GM21529 (cell line): ENCODE results near the gene SSBP3.

Source experiments
- ATAC-seq: cut with Tn5 transposase; IDR thresholded peaks from one replicate; pipeline ENCODE4 v1.9.1; 2021; ENCODE audit not compliant: unreplicated experiment

SSBP3 gene

DNA sequence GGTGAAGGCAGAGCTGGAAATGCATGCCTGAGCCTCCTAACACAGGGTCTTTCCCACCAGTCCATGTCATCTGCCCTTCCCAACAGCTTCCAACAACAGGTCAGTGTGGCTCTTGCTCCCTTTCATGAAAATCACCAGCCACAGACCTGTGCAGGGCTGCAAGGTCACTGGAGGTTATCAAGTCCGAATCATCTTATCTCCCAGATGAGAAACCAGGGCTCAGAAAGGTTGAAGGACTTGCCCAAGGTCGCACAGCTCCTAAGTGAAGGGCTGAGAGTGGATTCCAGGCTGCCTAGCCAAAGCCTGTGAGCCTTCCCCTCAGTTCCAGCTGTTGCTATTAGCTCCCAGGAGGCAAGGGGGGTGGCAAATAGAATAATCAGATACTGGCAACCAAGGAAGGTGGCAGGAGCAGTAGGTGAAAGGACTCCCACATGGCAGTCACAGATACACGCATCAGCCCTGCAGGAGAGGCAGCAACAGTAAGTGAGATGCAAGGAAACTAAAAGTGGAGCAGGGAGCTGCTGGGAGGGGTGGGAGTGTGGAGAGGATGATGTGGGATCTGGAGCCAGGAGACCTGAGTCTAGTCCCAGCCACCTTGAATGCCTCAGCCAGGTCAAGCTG, 74.2 kb downstream of the SSBP3 start:
- ATAC-seq, result no peak

DNA sequence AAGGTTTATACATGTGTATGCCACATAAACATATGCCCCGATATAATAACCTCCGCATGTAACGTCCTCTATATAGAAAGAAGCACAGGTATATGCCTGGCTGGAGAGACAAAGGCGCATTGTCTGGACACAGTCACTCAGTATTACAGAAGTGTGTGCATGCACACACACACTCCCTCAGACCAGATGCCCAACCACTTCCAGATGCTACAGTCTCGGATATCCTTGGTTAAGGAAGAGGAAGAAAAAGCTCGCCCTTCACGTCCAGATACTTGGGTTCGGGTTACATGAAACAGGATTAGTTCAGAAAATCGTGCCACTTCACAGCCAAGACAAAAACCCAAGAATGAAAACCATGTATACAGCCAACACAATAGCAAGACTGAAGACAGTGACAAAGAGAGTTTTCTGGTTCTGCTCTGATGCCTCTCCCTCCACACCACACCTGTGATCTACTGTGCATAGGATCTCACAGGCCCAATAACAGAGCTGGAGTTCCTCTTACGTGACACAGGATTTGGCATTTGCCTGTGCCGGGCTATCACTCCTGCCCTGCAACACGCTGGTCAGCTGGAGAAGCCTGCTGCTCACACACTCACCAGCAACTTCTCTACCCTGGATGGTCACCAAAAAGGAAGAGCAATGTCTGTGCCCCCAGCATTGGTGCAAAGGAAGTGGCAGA, 75.0 kb downstream of the SSBP3 start:
- no peak for ATAC-seq

GRCh38 chr1:54329312-54330003, 76.7 kb downstream of the SSBP3 start:
- ATAC-seq, result no peak

DNA sequence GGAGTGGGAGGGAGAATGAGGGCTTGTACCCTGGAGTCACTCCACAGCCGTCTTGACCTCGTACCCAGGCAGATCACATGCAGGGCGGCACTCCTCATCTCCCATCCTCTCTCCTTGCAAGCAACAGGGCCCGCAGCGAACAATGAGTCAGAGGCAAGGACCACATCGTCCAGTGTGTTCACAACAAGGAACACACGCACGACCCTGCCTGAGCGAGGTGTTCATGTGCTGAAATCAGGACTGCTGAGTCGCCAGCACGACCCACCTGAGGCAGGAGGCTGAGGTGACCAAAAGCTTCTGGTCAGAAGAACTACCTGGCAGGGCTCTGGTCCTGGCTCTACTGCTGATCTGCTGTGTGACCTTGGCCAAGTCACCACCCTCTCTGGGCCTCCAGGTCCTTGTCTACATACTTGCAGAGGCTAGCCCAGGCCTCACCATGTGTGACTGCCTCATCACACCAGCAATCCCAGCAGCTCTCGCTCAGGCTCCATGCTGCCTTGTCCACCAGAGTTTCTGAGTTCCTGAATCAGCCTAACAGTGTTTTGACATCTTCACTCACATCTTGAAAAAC, 78.0 kb downstream of the SSBP3 start:
- ATAC-seq, result no peak

DNA sequence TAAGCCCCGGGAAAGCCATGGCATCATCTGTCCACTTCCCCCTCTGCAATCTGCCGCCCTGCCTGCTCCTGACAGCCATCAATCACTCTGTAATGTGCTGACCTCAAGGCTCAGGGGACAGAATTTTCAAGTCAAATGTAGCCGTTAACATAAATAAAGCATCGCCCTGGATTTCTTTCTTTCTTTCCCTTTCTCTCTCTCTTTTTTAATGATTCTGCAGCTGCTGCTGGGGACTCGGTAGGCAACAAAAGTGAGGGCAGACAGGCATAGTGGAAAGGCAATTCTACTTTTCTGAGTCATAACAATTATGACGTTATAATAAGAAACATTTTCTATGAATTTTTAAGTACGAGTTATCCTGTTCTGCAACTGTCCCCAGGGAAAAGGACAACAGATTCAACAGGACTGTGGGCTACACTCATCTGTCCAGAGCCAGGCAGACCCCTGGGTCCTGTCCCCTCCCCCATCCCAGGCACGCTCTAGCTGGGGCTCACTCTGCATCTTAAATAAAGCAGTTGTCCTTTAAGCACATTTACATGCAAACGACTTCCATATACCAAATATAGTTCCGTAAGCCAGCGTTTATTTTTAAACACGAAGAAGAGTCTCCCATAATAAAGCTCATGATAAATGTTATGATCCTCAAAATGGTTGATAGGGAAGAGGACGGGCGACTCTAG, 78.7 kb downstream of the SSBP3 start:
- no peak for ATAC-seq

GRCh38 chr1:54326543-54327385, 79.4 kb downstream of the SSBP3 start:
- no peak for ATAC-seq

DNA sequence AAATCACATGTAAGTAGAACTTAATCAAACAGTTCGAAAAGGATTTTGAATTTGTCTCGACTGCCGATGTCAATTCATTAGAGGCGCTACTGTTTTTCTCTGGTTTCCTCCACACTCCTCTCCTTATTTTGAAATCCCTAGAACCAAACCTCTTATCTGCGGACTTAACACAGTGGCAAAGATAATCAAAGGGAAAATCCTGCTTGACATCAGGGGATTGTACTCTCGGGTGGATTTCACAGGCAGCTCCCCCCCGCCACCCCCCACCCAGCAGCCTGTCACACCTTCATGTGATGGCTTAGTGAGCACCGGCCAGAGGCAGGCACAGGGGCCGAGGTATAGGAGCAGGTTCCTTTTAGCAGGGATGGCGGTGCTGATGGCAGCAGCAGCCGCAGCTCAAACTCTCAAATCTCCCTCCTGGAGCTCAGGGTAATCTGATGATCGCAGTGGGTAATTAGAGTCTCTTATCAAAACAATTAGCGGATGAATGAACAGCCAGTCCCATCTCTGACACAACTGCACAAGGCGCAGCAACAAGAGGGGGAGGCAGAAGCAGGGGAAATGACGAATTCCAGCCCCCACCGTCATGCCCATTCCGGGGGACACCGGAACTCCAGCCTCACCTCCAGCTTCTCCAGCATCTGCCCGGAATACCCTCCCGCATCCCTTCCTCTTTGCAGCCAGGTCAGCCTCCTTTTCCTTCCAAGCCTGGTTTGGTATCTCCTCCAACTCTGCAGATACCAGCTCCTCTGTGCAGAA, 80.3 kb downstream of the SSBP3 start:
- no peak for ATAC-seq

GRCh38 chr1:54325284-54325683, 80.9 kb downstream of the SSBP3 start:
- no peak for ATAC-seq

- ATAC-seq, result no peak
These were observed 81.7 kb downstream of the SSBP3 start for GRCh38 chr1:54324251-54325140.

GRCh38 chr1:54323921-54324250, 82.3 kb downstream of the SSBP3 start:
- ATAC-seq, result no peak

DNA sequence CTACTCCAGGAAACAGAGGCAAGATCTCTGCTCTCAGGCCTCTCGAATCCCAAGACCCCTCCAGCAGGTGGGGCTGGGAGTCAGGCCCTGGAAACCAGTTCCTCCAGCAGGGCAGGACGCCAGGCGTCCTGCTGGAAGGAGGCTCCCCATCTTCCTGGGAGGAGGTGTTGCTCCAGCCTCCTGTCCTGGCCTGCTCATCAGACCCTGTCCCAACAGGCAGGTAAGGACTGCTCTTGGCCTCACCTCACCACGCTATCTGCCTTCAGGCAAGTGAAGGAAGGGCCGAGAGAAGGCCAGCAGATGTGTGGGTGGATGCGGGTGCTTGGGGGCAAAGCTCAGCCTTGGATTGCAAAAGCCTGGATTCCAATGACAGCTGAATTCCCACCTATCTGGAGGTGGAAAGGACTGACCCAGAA, 82.9 kb downstream of the SSBP3 start:
- no peak for ATAC-seq

DNA sequence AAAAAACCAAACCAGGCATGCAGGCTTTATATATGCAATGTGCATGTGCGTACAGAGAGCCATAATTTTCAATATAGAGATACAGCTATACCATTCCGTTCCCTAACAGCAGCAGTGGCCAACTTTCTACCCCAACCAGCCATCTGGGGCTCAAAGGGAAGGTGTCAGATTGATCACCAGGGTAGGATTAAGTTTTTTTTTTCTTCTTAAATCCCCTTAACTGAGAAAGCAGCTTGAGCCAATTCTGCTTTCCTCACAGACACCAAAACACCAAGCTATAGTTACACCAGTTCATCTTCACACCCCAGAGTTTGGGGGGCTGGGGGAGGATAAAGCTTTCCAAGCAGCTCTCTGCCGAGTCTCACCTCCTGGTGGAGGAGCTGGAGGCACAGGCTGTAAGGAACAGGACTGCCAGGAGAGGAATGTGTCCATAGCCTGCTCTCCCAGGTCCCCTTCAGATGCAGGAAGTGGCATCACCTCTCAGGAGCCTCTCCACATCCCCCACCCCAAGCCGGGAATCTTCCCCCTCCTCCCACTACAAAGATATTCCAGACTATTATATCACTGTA, 87.9 kb downstream of the SSBP3 start:
- ATAC-seq, result no peak

DNA sequence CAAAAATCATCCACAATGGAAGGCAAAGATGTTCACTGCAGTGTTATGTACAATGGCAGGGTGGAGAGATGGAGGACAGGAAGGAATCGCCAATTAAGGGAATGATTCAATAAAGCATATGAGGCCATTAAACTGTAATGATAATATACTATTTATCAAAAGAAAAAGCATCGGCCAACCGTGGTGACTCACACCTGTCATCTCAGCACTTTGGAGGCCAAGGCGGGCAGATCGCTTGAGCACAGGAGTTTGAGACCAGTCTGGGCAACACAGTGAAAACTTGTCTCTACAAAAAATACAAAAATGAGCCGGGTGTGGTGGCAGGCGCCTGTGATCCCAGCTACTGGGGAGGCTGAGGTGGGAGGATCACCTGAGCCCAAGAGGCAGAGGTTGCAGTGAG, 89.1 kb downstream of the SSBP3 start:
- no peak for ATAC-seq

DNA sequence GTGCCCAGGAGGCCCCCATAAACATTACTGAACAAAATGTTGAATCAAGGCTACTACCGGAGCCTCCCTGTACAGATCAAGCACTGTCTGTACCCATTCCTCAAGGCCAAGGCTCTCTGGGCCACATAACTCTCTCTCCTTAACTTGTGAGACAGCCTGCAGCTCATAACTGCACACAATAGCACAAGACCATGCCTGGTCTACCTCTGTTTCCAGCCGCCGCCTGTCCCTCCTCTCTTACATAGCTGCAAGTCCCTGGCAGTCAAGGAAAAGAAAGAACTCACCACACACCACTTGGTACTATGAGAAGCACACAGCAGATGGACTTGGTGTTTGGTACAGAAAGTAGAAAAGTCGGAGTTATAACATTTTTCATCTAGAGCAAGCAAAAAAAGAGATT, 91.1 kb downstream of the SSBP3 start:
- no peak for ATAC-seq

DNA sequence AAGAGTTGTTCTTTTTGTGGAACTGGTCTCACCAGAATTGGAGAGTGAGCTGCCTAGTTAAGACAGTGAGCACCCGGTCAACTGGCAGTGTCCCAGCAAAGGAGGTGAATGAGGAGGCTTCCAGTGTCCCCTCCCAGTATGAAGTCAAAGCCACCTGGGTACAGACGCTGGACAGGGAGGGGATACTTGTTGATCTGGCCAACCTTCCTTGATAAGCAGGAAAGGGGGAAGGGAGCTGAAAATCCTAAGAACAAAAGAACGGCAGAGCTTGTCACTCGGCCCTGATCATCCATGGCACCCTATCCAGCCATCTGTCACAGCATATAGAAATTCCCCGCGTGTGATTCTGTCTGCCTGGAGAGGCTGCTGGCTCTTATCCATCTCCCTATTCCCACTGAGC, 91.5 kb downstream of the SSBP3 start:
- no peak for ATAC-seq

DNA sequence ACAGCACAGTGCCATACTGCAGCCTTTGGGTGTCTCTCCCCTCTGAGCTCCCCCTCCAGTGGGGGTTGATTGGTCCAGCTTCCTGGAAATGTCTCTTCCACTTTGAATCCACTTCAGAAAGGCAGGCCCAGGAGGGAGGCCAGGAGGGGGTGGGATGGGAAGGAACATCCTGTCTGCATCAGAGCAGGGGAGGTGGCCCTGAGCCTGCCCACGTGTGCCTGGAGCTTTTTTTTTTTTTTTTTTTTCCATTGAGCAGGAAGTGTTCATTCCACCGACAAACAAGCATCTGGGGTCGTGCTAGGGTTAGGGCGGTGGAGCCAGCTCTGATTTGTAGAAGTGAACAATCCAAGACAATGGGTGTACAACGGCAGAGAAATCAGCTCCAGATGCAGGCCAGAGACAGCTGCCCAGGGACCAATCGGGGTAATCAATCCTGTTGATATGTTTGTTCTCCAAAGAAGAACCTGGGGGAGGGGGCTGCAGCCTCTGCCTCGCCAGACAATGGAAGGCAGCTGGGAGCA, 93.3 kb downstream of the SSBP3 start:
- ATAC-seq, result no peak

DNA sequence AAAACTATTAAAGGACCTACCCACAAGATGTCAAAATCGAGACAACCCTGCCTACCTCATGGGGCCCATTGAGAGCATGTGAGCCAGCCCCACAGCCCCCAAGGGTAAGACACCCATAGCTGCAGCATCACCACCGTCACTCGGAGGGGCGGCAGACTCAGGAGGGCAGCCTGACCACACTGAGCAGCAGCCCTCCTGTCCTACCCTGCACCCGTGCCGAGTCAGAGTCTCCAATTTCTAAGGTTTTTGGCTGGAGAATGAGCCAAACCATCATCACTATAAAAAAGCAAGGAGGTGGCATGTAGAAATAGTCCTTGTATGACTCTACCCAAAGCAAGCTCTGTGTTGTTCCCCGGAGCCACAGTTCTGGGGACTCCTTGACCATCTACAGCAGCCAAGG, 94.7 kb downstream of the SSBP3 start:
- ATAC-seq, result no peak
